PC-9 (cell line): ENCODE data around the gene HS3ST2. TPM values are rescaled to one million over a fixed set of nuclear protein-coding genes. Genes with fewer than 3 reads are reported as not detected.

ENCODE experiments used
- BruUV-seq: library from RNA; stranded (reverse); fragments of 400-500 nt; replicated peaks from 2 replicates; lab custom pipeline; 2021; lab: Mats Ljungman, UMichigan
- CTCF ChIA-PET: fragments of 300-600 bp; sonication (Branson Sonifier 250); formaldehyde crosslinking; loops from one replicate; lab custom pipeline; 2022; ENCODE audit warnings: antibody characterized with exemption; lab: Charles Lee
- POLR2A ChIA-PET: fragments of 300-600 bp; sonication (Branson Sonifier 250); formaldehyde crosslinking; loops from one replicate; lab custom pipeline; 2022; ENCODE audit warnings: antibody characterized with exemption; ENCODE audit not compliant: unreplicated experiment; lab: Charles Lee
- DNase-seq, 2 experiments: peaks; one replicate each; pipeline versions ENCODE4 v3.0.0 to v3.0.0-alpha.2; 2015 to 2022; ENCODE audit warnings: mixed read lengths in 1 of 2
- H2AFZ ChIP-seq: fragments of 200-600 bp; sonication (generic); 2 replicates; pipeline ENCODE4 v1.8.1; 2017; ENCODE audit warnings: antibody characterized with exemption
- H3F3A ChIP-seq: fragments of 200-600 bp; sonication (generic); 2 replicates; pipeline ENCODE4 v1.8.1; 2017; ENCODE audit warnings: antibody characterized with exemption, mild to moderate bottlenecking, low read depth; ENCODE audit not compliant: insufficient read depth
- H3K27ac ChIP-seq: fragments of 200-600 bp; sonication (generic); 2 replicates; pipeline ENCODE4 v1.6.1; 2016; ENCODE audit warnings: mixed run types
- H3K27me3 ChIP-seq: fragments of 200-600 bp; sonication (generic); 2 replicates; pipeline ENCODE4 v1.6.1; 2016; ENCODE audit warnings: low read depth, mixed run types; ENCODE audit not compliant: insufficient read depth
- H3K36me3 ChIP-seq: fragments of 200-600 bp; sonication (generic); 2 replicates; pipeline ENCODE4 v1.6.1; 2016; ENCODE audit warnings: low read depth, mixed run types
- H3K4me1 ChIP-seq: fragments of 200-600 bp; sonication (generic); replicated peaks from 2 replicates; pipeline ENCODE4 v1.6.1; 2016; ENCODE audit warnings: mixed run types; ENCODE audit not compliant: insufficient read depth
- H3K4me2 ChIP-seq: fragments of 200-600 bp; sonication (generic); 2 replicates; pipeline ENCODE4 v1.6.1; 2017; ENCODE audit warnings: mixed run types
- H3K4me3 ChIP-seq: fragments of 200-600 bp; sonication (generic); 2 replicates; pipeline ENCODE4 v1.6.1; 2016; ENCODE audit warnings: mixed run types
- H3K79me2 ChIP-seq: fragments of 200-600 bp; sonication (generic); 2 replicates; pipeline ENCODE4 v1.6.1; 2017; ENCODE audit warnings: low read depth, mixed run types
- H3K9me2 ChIP-seq: fragments of 200-600 bp; sonication (generic); 2 replicates; pipeline ENCODE4 v1.8.1; 2017; ENCODE audit warnings: mild to moderate bottlenecking; ENCODE audit not compliant: insufficient read depth
- H3K9me3 ChIP-seq: fragments of 200-600 bp; sonication (generic); 2 replicates; pipeline ENCODE4 v1.8.1; 2016; ENCODE audit warnings: low read depth; ENCODE audit not compliant: insufficient read depth
- H4K20me1 ChIP-seq: fragments of 200-600 bp; sonication (generic); 2 replicates; pipeline ENCODE4 v1.8.1; 2017; ENCODE audit not compliant: insufficient read depth
- EZH2 ChIP-seq: fragments of 200-600 bp; sonication (generic); IDR thresholded peaks from 2 replicates; pipeline ENCODE4 v1.8.0; 2017; ENCODE audit warnings: antibody characterized with exemption, low read depth
- intact Hi-C: fragments of 100-400 bp; cut with micrococcal nuclease; formaldehyde crosslinking; loops from one replicate; pipeline ENCODE4 v1.10.0; 2022; ENCODE audit not compliant: unreplicated experiment
- total RNA-seq: library from RNA; stranded (reverse); gene quantifications from 2 replicates; pipeline ENCODE4 v1.2.3, GENCODE V29; 2021
- TF ChIP-seq, protein P1 (sequence below): fragments of 200-600 bp; sonication (generic); conservative IDR thresholded peaks from 2 replicates; pipeline ENCODE4 v1.6.1; 2017; ENCODE audit warnings: mixed run types, antibody characterized with exemption, mild to moderate bottlenecking, moderate library complexity

Gene HS3ST2
- total RNA-seq, 1 experiment from 2014 or later, result 1.1 TPM

DNA sequence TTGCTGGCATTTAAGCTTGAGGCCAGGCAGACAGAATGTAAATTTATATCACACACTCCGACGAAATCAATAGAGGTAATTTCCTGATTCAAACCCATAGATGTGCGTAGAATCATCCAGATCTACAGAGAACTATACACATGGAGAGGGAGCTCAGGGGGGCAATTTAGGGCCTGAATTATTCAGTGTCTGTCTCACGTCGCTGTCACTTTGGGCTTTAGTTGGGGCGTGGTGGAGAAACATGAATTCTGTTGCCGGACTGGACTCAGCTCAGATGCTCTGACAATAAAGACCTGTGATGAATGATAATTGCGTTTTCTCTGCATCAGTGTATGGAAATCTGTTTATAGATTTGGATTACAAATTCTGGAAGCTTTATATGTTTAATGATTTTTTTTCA lies 32.5 kb upstream of the HS3ST2 start:
- CTCF ChIA-PET, result no interaction called here
- no peak overlapping the region for H3K27ac ChIP-seq
- POLR2A ChIA-PET, result no interaction called here

DNA sequence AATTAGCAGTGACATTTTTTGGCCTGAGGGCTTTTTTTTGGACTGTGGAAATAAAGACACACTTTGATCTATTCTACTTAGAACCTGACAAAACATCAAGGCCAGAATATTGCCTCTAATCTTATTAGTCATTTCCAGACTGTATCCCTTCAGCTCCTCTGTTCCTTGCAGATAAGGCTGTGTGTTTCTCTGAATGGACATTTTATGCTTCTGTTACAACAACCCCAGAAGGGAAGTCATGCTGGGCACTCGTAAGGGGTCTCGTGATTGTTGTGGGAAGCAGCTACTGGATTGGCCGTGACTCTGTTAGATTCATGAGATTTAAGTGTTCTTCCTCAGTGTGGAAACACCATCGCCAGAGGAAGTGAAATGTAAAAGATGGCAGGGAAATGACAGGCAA lies 31.6 kb upstream of the HS3ST2 start:
- Histone ChIP-seq H3F3A (no peaks in the 10 kb centered on the region), H3K79me2 (no peaks in the 10 kb centered on the region), H3K9me3 (no peaks in the 10 kb centered on the region), H3K9me2 (no peaks in the 10 kb centered on the region), H3K4me2 (no peak overlapping the region), H3K4me3 (no peak overlapping the region), H3K4me1 (no peaks in the 10 kb centered on the region), H3K27me3 (no peaks in the 10 kb centered on the region), H2AFZ (no peak overlapping the region), H3K27ac (no peak overlapping the region), H4K20me1 (no peaks in the 10 kb centered on the region), H3K36me3 (no peaks in the 10 kb centered on the region)
- no peak for DNase-seq
- intact Hi-C loops, result no loop called here
- POLR2A ChIA-PET, result no interaction called here
- CTCF ChIA-PET, result no interaction called here
- TF ChIP-seq, protein P1, sequence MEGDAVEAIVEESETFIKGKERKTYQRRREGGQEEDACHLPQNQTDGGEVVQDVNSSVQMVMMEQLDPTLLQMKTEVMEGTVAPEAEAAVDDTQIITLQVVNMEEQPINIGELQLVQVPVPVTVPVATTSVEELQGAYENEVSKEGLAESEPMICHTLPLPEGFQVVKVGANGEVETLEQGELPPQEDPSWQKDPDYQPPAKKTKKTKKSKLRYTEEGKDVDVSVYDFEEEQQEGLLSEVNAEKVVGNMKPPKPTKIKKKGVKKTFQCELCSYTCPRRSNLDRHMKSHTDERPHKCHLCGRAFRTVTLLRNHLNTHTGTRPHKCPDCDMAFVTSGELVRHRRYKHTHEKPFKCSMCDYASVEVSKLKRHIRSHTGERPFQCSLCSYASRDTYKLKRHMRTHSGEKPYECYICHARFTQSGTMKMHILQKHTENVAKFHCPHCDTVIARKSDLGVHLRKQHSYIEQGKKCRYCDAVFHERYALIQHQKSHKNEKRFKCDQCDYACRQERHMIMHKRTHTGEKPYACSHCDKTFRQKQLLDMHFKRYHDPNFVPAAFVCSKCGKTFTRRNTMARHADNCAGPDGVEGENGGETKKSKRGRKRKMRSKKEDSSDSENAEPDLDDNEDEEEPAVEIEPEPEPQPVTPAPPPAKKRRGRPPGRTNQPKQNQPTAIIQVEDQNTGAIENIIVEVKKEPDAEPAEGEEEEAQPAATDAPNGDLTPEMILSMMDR, result no peak
- no peak for TF ChIP-seq EZH2
- no TSS peak for BruUV-seq

More for the DNA sequence above, 32.5 kb upstream of the HS3ST2 start:
- intact Hi-C loops, result no loop called here
- TF ChIP-seq EZH2, result no peak
- TF ChIP-seq, protein P1, result no peak
- Histone ChIP-seq H3K27me3 (no peaks in the 10 kb centered on the region), H2AFZ (no peak overlapping the region), H4K20me1 (no peaks in the 10 kb centered on the region), H3K9me3 (no peaks in the 10 kb centered on the region), H3K4me1 (no peaks in the 10 kb centered on the region), H3K79me2 (no peaks in the 10 kb centered on the region), H3F3A (no peaks in the 10 kb centered on the region), H3K4me2 (no peak overlapping the region), H3K36me3 (no peaks in the 10 kb centered on the region), H3K4me3 (no peak overlapping the region), H3K9me2 (no peaks in the 10 kb centered on the region)
- DNase-seq, result no peak
- no TSS peak for BruUV-seq

DNA sequence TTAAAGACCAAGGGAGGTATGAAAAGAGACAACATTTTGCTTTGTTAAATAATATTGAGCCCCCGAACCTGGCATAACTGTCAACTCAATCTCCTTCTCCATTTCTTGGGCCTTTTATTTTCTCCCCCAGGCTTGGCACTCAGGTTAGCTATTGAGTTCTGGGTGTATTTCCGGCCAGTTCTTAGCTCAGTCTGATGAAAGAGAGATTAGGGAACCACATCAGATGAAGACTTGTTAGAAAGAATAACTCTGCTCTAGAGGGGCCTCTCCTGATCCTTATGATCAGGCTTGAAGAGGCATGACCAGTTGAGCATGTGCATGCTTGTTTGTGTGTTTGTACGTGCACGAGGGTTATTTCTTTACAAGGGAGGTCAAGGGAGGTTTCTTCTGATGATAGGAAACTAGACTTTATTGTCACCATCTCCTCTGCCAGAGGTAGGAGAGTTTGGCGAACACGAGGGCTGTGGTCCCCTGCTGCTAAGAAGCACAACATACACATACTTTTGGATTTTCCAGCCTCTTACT lies 29.2 kb upstream of the HS3ST2 start:
- Histone ChIP-seq H3K9me2 (no peaks in the 10 kb centered on the region), H2AFZ (no peak overlapping the region), H3F3A (peaks cover 15% of the 10 kb centered on the region), H3K79me2 (no peaks in the 10 kb centered on the region), H3K4me2 (no peak overlapping the region), H3K9me3 (no peaks in the 10 kb centered on the region), H3K4me1 (peaks cover 19% of the 10 kb centered on the region), H3K36me3 (no peaks in the 10 kb centered on the region), H3K27ac (no peak overlapping the region), H3K4me3 (no peak overlapping the region), H4K20me1 (no peaks in the 10 kb centered on the region), H3K27me3 (no peaks in the 10 kb centered on the region)
- no TSS peak for BruUV-seq
- no peak for TF ChIP-seq EZH2
- TF ChIP-seq, protein P1, result no peak
- POLR2A ChIA-PET, result no interaction called here
- DNase-seq, result no peak
- intact Hi-C loops, result no loop called here
- CTCF ChIA-PET, result no interaction called here
